Measurements from ENCODE around the gene FAR2.

The FAR2 gene

DNA sequence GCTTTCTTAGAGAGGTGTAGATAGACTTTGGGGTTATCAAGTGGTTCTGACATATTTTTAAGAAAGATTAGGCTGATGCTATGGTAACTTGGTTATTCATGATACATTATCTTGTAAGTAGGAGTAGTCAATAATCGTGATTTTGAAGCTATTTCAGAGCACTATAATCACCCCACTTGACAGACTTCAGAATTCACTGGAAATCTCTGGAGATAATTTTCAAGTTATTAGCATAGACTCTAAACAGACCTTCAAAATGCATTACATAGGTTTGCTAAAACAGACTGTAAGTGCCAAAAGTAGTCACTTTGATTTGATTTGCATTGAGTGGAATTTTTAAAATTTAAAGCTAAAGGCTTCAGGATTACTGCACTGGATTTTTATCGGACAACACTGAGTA, 157.6 kb downstream of the FAR2 start:
- Histone ChIP-seq H3K4me2 (ENCODE audit: low read length) (no peak overlapping the region), H2AFZ (ENCODE audit: low read depth, low read length) (no peak overlapping the region), H3K27me3 (ENCODE audit: low read depth, low read length) (no peaks in the 10 kb centered on the region), H3K9ac (ENCODE audit: low read length) (no peak overlapping the region), H3K9me3 (ENCODE audit: insufficient read depth, low read length) (no peaks in the 10 kb centered on the region), H4K20me1 (ENCODE audit: insufficient read depth, low read length) (no peaks in the 10 kb centered on the region), H3K4me3 (ENCODE audit: low read length) (no peak overlapping the region), H3K4me1 (ENCODE audit: low read length) (peaks cover 10% of the 10 kb centered on the region), H3K36me3 (replicated peaks; ENCODE audit: low read depth, low read length) (no peaks in the 10 kb centered on the region), H3K79me2 (ENCODE audit: low read length) (no peaks in the 10 kb centered on the region), H3K27ac (ENCODE audit: low read length) (no peak overlapping the region)
- TF ChIP-seq, protein P1, sequence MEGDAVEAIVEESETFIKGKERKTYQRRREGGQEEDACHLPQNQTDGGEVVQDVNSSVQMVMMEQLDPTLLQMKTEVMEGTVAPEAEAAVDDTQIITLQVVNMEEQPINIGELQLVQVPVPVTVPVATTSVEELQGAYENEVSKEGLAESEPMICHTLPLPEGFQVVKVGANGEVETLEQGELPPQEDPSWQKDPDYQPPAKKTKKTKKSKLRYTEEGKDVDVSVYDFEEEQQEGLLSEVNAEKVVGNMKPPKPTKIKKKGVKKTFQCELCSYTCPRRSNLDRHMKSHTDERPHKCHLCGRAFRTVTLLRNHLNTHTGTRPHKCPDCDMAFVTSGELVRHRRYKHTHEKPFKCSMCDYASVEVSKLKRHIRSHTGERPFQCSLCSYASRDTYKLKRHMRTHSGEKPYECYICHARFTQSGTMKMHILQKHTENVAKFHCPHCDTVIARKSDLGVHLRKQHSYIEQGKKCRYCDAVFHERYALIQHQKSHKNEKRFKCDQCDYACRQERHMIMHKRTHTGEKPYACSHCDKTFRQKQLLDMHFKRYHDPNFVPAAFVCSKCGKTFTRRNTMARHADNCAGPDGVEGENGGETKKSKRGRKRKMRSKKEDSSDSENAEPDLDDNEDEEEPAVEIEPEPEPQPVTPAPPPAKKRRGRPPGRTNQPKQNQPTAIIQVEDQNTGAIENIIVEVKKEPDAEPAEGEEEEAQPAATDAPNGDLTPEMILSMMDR (IDR thresholded peaks at IDR 0.05; ENCODE audit: low read depth, low read length), result no peak
- no peak for TF ChIP-seq EZH2phosphoT487 (IDR thresholded peaks at IDR 0.05; ENCODE audit: low read depth)

DNA sequence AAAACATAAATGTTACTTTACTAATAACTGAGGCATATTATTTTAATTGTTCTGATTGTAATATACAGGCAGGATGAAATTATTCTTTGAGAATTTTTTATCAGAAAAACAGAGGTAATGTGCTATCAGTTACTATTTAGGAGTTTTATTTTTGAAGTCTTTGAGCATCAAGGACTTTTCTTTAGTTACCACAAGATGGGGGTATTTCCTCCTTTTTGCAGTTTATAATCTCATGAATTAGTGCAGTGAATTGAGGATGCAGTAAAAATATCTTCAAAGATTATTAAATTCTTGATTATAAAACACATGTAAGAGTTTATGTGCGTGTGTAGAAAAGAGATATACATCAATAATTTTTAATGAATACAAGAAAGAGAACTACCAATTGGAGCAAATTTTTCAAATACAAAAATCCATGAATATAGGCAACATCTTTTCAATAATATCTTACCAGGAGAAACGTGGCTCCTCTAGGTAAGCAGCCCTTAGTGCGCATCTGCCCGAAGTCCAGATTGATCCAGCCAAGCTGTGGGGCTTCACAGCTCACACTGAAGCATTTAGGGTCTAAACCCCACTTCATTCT, 160.3 kb downstream of the FAR2 start:
- no peak overlapping the region for H2AFZ ChIP-seq (ENCODE audit: low read depth, low read length)
- no peaks in the 10 kb centered on the region for H4K20me1 ChIP-seq (ENCODE audit: insufficient read depth, low read length)
- H3K4me2 ChIP-seq (ENCODE audit: low read length), result peak overlapping the region; percentile 26
- no peaks in the 10 kb centered on the region for H3K79me2 ChIP-seq (ENCODE audit: low read length)
- H3K9me3 ChIP-seq (ENCODE audit: insufficient read depth, low read length), result no peaks in the 10 kb centered on the region
- no peak overlapping the region for H3K9ac ChIP-seq (ENCODE audit: low read length)
- H3K36me3 ChIP-seq (replicated peaks; ENCODE audit: low read depth, low read length), result no peaks in the 10 kb centered on the region
- H3K27ac ChIP-seq (ENCODE audit: low read length), result no peak overlapping the region
- H3K4me1 ChIP-seq (ENCODE audit: low read length), result peaks cover 10% of the 10 kb centered on the region
- no peaks in the 10 kb centered on the region for H3K27me3 ChIP-seq (ENCODE audit: low read depth, low read length)
- TF ChIP-seq, protein P1 (IDR thresholded peaks at IDR 0.05; ENCODE audit: low read depth, low read length), result peak; percentile 57
- no peak for TF ChIP-seq EZH2phosphoT487 (IDR thresholded peaks at IDR 0.05; ENCODE audit: low read depth)
- no peak overlapping the region; the same call in 1 of the 2 replicates for H3K4me3 ChIP-seq (ENCODE audit: low read length)

DNA sequence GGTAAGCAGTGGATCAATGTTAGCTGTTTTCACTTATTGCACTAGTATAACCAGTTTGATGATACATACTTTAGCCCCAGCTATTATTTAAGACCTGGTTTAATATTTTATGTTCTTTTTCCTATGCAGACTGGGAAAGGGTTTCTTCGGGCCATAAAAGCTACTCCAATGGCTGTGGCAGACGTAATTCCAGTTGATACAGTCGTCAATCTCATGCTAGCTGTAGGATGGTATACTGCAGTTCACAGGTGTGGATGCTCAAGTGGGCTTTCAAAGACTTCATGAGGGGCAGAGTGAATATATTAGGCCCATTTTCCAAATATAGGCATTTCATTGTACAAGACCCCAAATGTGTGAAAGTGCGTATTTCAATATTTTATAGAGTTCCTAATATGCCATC, 161.8 kb downstream of the FAR2 start:
- Histone ChIP-seq H3K4me3 (ENCODE audit: low read length) (no peak overlapping the region), H3K79me2 (ENCODE audit: low read length) (no peaks in the 10 kb centered on the region), H3K9me3 (ENCODE audit: insufficient read depth, low read length) (no peaks in the 10 kb centered on the region), H3K27ac (ENCODE audit: low read length) (no peak overlapping the region), H2AFZ (ENCODE audit: low read depth, low read length) (no peak overlapping the region), H3K4me1 (ENCODE audit: low read length) (peaks cover 10% of the 10 kb centered on the region), H3K4me2 (ENCODE audit: low read length) (no peak overlapping the region), H3K36me3 (replicated peaks; ENCODE audit: low read depth, low read length) (no peaks in the 10 kb centered on the region), H3K9ac (ENCODE audit: low read length) (no peak overlapping the region), H3K27me3 (ENCODE audit: low read depth, low read length) (no peaks in the 10 kb centered on the region), H4K20me1 (ENCODE audit: insufficient read depth, low read length) (no peaks in the 10 kb centered on the region)
- TF ChIP-seq, protein P1 (IDR thresholded peaks at IDR 0.05; ENCODE audit: low read depth, low read length), result no peak
- no peak for TF ChIP-seq EZH2phosphoT487 (IDR thresholded peaks at IDR 0.05; ENCODE audit: low read depth)

DNA sequence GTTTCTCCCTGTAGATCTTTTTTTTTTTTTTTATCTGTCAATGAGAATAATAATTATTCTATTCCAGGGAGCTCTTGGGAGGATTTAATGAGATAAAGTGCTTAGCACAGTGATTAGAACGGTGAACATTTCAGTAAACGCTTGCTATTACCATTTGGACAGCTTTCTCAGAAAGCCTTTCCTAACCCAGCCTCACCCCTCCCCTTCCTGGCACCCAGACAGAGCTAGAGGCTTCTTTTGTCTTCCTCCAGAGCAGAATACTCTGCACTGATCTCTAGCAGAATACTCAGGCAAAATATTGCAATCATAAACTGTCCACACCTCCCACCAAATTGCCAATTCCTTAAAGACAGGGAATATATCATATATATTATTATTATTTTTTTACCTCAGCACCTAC, 165.3 kb downstream of the FAR2 start:
- H4K20me1 ChIP-seq (ENCODE audit: insufficient read depth, low read length), result no peaks in the 10 kb centered on the region

More for the DNA sequence above, 165.3 kb downstream of the FAR2 start:
- TF ChIP-seq, protein P1 (IDR thresholded peaks at IDR 0.05; ENCODE audit: low read depth, low read length), result no peak
- no peak for TF ChIP-seq EZH2phosphoT487 (IDR thresholded peaks at IDR 0.05; ENCODE audit: low read depth)
- H3K79me2 ChIP-seq (ENCODE audit: low read length), result no peaks in the 10 kb centered on the region
- no peak overlapping the region for H3K4me2 ChIP-seq (ENCODE audit: low read length)
- H3K4me1 ChIP-seq (ENCODE audit: low read length), result peaks cover 18% of the 10 kb centered on the region
- H2AFZ ChIP-seq (ENCODE audit: low read depth, low read length), result no peak overlapping the region
- no peak overlapping the region for H3K4me3 ChIP-seq (ENCODE audit: low read length)
- H3K36me3 ChIP-seq (replicated peaks; ENCODE audit: low read depth, low read length), result no peaks in the 10 kb centered on the region
- no peak overlapping the region for H3K27ac ChIP-seq (ENCODE audit: low read length)
- H3K9ac ChIP-seq (ENCODE audit: low read length), result no peak overlapping the region
- H3K27me3 ChIP-seq (ENCODE audit: low read depth, low read length), result no peaks in the 10 kb centered on the region
- H3K9me3 ChIP-seq (ENCODE audit: insufficient read depth, low read length), result no peaks in the 10 kb centered on the region

Measured in OCI-LY3 (cell line).